ENCODE measurements around the gene TBXA2R.

TBXA2R gene

GRCh38 chr19:3580156-3580934, 26.3 kb downstream of the TBXA2R start:
- Histone ChIP-seq H3K79me2 (ENCODE audit: low read length) (no peaks in the 10 kb centered on the region), H4K20me1 (ENCODE audit: insufficient read depth, low read length) (no peaks in the 10 kb centered on the region), H3K4me2 (ENCODE audit: low read depth, low read length) (no peak overlapping the region), H3K36me3 (replicated peaks; ENCODE audit: insufficient read depth, low read length) (no peaks in the 10 kb centered on the region), H3K27ac (ENCODE audit: low read length) (no peak overlapping the region), H3K4me1 (ENCODE audit: low read length) (no peaks in the 10 kb centered on the region), H2AFZ (ENCODE audit: low read length) (no peak overlapping the region), H3K4me3 (ENCODE audit: low read length) (no peak overlapping the region), H3F3A (ENCODE audit: insufficient read depth, low read length) (0 out of 2 replicates have a peak, but pooled peaks cover under 1% of the 10 kb centered on the region), H3K9me3 (replicated peaks; ENCODE audit: insufficient read depth, low read length) (no peaks in the 10 kb centered on the region), H3K9ac (ENCODE audit: low read length) (no peak overlapping the region), H3K9me2 (replicated peaks; ENCODE audit: insufficient read depth, low read length) (no peaks in the 10 kb centered on the region), H3K27me3 (replicated peaks; ENCODE audit: insufficient read depth, low read length) (peaks cover 18% of the 10 kb centered on the region; the same call in 1 of the 2 replicates)
- no peak for DNase-seq
- TF ChIP-seq EZH2 (optimal IDR thresholded peaks at IDR 0.05; ENCODE audit: low read depth, low read length): no peak
- no peak for TF ChIP-seq CTCF (IDR thresholded peaks at IDR 0.05; ENCODE audit: low read length)
- no peak for TF ChIP-seq EZH2phosphoT487 (IDR thresholded peaks at IDR 0.05; ENCODE audit: low read length)

DNA sequence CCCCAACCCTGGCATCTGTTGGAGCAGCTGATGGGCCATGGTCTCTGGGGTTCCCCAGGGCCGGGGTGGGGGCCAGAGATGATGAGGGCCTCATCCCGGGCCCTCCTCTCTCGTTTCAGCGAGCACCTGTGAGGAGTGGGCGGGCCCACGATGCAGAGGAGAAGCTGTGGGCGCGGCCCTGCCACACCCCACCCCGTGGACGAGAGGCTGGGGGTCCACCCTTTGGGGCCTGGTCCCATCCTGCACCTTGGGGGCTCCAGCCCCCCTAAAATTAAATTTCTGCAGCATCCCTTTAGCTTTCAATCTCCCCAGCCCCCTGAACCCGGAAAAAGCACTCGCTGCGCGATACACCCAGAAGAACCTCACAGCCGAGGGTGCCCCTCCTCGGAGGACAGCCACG, 28.3 kb downstream of the TBXA2R start:
- H3K9me3 ChIP-seq (replicated peaks; ENCODE audit: insufficient read depth, low read length): no peaks in the 10 kb centered on the region
- no peak overlapping the region for H3K4me3 ChIP-seq (ENCODE audit: low read length)
- H2AFZ ChIP-seq (ENCODE audit: low read length): no peak overlapping the region
- DNase-seq: no peak
- no peaks in the 10 kb centered on the region for H3K4me1 ChIP-seq (ENCODE audit: low read length)
- peaks cover 4% of the 10 kb centered on the region; the same call in 1 of the 2 replicates for H3K27me3 ChIP-seq (replicated peaks; ENCODE audit: insufficient read depth, low read length)
- no peak overlapping the region for H3K27ac ChIP-seq (ENCODE audit: low read length)
- H3K36me3 ChIP-seq (replicated peaks; ENCODE audit: insufficient read depth, low read length): no peaks in the 10 kb centered on the region
- H3F3A ChIP-seq (ENCODE audit: insufficient read depth, low read length): 0 out of 2 replicates have a peak, but pooled peaks cover 9% of the 10 kb centered on the region
- no peaks in the 10 kb centered on the region for H3K9me2 ChIP-seq (replicated peaks; ENCODE audit: insufficient read depth, low read length)
- no peak overlapping the region for H3K4me2 ChIP-seq (ENCODE audit: low read depth, low read length)
- H3K79me2 ChIP-seq (ENCODE audit: low read length): peaks cover 1% of the 10 kb centered on the region
- no peaks in the 10 kb centered on the region for H4K20me1 ChIP-seq (ENCODE audit: insufficient read depth, low read length)
- TF ChIP-seq EZH2 (optimal IDR thresholded peaks at IDR 0.05; ENCODE audit: low read depth, low read length): no peak
- TF ChIP-seq EZH2phosphoT487 (IDR thresholded peaks at IDR 0.05; ENCODE audit: low read length): no peak
- no peak for TF ChIP-seq CTCF (IDR thresholded peaks at IDR 0.05; ENCODE audit: low read length)
- H3K9ac ChIP-seq (ENCODE audit: low read length): no peak overlapping the region

DNA sequence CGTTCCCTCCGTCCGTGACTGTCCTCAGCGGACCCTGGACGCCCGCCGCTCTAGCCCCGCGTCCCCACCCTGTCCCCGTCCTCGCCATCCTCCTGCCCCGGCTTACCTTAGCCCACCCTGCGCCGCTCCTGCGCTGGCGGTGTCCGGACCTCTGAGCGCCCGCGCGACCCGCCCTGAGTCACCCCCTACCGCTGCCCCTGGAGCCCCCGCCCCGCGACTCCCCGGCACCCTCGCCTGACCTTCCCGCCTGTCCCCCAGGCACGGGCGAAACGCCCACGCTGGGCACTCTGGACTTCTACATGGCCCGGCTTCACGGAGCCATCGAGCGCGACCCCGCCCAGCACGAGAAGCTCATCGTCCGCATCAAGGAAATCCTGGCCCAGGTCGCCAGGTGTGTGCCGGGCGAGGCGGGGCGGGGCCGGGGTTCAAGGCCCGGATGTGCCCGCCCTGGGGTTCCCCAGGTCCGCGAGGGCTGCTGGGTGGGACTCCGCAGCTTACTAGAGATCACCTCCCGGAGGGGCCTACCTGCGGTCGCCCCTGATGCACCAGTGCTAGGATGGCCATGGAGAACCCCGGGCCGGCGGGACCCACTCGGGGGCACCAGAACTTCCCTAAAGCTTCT, 28.8 kb downstream of the TBXA2R start:
- no peaks in the 10 kb centered on the region for H3K9me2 ChIP-seq (replicated peaks; ENCODE audit: insufficient read depth, low read length)
- H3K27me3 ChIP-seq (replicated peaks; ENCODE audit: insufficient read depth, low read length): no peaks in the 10 kb centered on the region; the same call in 1 of the 2 replicates
- H3K9me3 ChIP-seq (replicated peaks; ENCODE audit: insufficient read depth, low read length): no peaks in the 10 kb centered on the region
- H3K4me2 ChIP-seq (ENCODE audit: low read depth, low read length): no peak overlapping the region
- no peak for DNase-seq
- peaks cover 6% of the 10 kb centered on the region for H3K79me2 ChIP-seq (ENCODE audit: low read length)
- H3K27ac ChIP-seq (ENCODE audit: low read length): no peak overlapping the region
- H3K4me1 ChIP-seq (ENCODE audit: low read length): no peaks in the 10 kb centered on the region
- H3K36me3 ChIP-seq (replicated peaks; ENCODE audit: insufficient read depth, low read length): no peaks in the 10 kb centered on the region
- H3K9ac ChIP-seq (ENCODE audit: low read length): no peak overlapping the region
- H4K20me1 ChIP-seq (ENCODE audit: insufficient read depth, low read length): no peaks in the 10 kb centered on the region
- 0 out of 2 replicates have a peak, but pooled peaks cover 9% of the 10 kb centered on the region for H3F3A ChIP-seq (ENCODE audit: insufficient read depth, low read length)
- TF ChIP-seq EZH2 (optimal IDR thresholded peaks at IDR 0.05; ENCODE audit: low read depth, low read length) (no peak), EZH2phosphoT487 (IDR thresholded peaks at IDR 0.05; ENCODE audit: low read length) (no peak), CTCF (IDR thresholded peaks at IDR 0.05; ENCODE audit: low read length) (no peak)
- no peak overlapping the region for H2AFZ ChIP-seq (ENCODE audit: low read length)
- H3K4me3 ChIP-seq (ENCODE audit: low read length): no peak overlapping the region
